ENCODE results near the gene SPTLC3. TPM values are rescaled to one million over a fixed set of nuclear protein-coding genes. Genes with fewer than 3 reads are reported as not detected.
A peak's percentile ranks its signal among the peaks of the same experiment; 100 is the strongest.

SPTLC3 gene
- total and polyA plus RNA-seq, 2 of the 13 experiments (the other 11 are each of a cell fraction or from before 2014, with no cell fraction given): 20.5 to 95.6 TPM

- no peak for TF ChIP-seq ZBTB46 (CRISPR knock-in tag; IDR thresholded peaks at IDR 0.05; ENCODE audit: borderline replicate concordance)
- no peak for TF ChIP-seq ZNF512 (CRISPR knock-in tag; IDR thresholded peaks at IDR 0.05)
- TF ChIP-seq HNF1B (CRISPR knock-in tag; IDR thresholded peaks at IDR 0.05): no peak
- peak; percentile 84 for TF ChIP-seq AHDC1 (CRISPR knock-in tag; IDR thresholded peaks at IDR 0.05; ENCODE audit: borderline replicate concordance)
- TF ChIP-seq CEBPG (CRISPR knock-in tag; IDR thresholded peaks at IDR 0.05): peak; percentile 94
- no peak for TF ChIP-seq ZNF720 (CRISPR knock-in tag; IDR thresholded peaks at IDR 0.05)
- no peak for TF ChIP-seq CREB1 (IDR thresholded peaks at IDR 0.05)
- TF ChIP-seq CREB1 (CRISPR knock-in tag; IDR thresholded peaks at IDR 0.05): no peak
- no peak for TF ChIP-seq ZNF33A (CRISPR knock-in tag; IDR thresholded peaks at IDR 0.05; ENCODE audit: borderline replicate concordance)
- TF ChIP-seq TARDBP (CRISPR knock-in tag; IDR thresholded peaks at IDR 0.05): 0 out of 2 replicates have a peak, but pooled peaks have one; percentile 50
- no peak for TF ChIP-seq ISX (CRISPR knock-in tag; conservative IDR thresholded peaks at IDR 0.05)
- no peak for TF ChIP-seq HHEX (CRISPR knock-in tag; IDR thresholded peaks at IDR 0.05)
- TF ChIP-seq MYC (CRISPR knock-in tag; IDR thresholded peaks at IDR 0.05; ENCODE audit: borderline replicate concordance): no peak
- TF ChIP-seq TAF1 (CRISPR knock-in tag; IDR thresholded peaks at IDR 0.05): no peak
- no peak for TF ChIP-seq ZNF24 (IDR thresholded peaks at IDR 0.05)
- no peak for TF ChIP-seq SP140L (CRISPR knock-in tag; IDR thresholded peaks at IDR 0.05; ENCODE audit: borderline replicate concordance)
- no peak for TF ChIP-seq MEF2D (CRISPR knock-in tag; IDR thresholded peaks at IDR 0.05)
- no peak for TF ChIP-seq MXD3 (CRISPR knock-in tag; IDR thresholded peaks at IDR 0.05)
- peak; percentile 94 for TF ChIP-seq BCL6 (CRISPR knock-in tag; IDR thresholded peaks at IDR 0.05)
Measured at GRCh38 chr20:13121840-13122515, 113.2 kb downstream of the SPTLC3 start (continued).
